Smooth muscle cell (in vitro differentiated cells): ENCODE measurements around the gene MYOZ2. TPM values are rescaled to one million over a fixed set of nuclear protein-coding genes. Genes with fewer than 3 reads are reported as not detected.

ENCODE experiments used
- DNase-seq: peaks from one replicate; lab custom pipeline; 2025; ENCODE audit not compliant: unreplicated experiment; lab: John Stamatoyannopoulos, UW
- H2AFZ ChIP-seq: fragments of 200-600 bp; sonication (generic); 2 replicates; pipeline ENCODE4 v1.6.0; 2016; ENCODE audit warnings: antibody characterized with exemption, low read depth, mild to moderate bottlenecking
- H3F3A ChIP-seq: fragments of 200-600 bp; sonication (generic); 2 replicates; pipeline ENCODE4 v1.6.0; 2017; ENCODE audit warnings: antibody characterized with exemption, low read depth
- H3K27ac ChIP-seq: fragments of 200-600 bp; sonication (generic); 2 replicates; pipeline ENCODE4 v1.5.1; 2016; ENCODE audit warnings: low read depth, mild to moderate bottlenecking
- H3K27me3 ChIP-seq: fragments of 200-600 bp; sonication (generic); 2 replicates; pipeline ENCODE4 v1.6.1; 2016; ENCODE audit warnings: low read depth, mild to moderate bottlenecking
- H3K36me3 ChIP-seq: fragments of 200-600 bp; sonication (generic); 2 replicates; pipeline ENCODE4 v1.5.1; 2016; ENCODE audit warnings: low read depth
- H3K4me1 ChIP-seq: fragments of 200-600 bp; sonication (generic); 2 replicates; pipeline ENCODE4 v1.5.1; 2016; ENCODE audit warnings: low read depth
- H3K4me2 ChIP-seq: fragments of 200-600 bp; sonication (generic); 2 replicates; pipeline ENCODE4 v1.6.0; 2016; ENCODE audit warnings: mild to moderate bottlenecking
- H3K4me3 ChIP-seq: fragments of 200-600 bp; sonication (generic); 2 replicates; pipeline ENCODE4 v1.5.1; 2016; ENCODE audit warnings: mild to moderate bottlenecking
- H3K79me2 ChIP-seq: fragments of 200-600 bp; sonication (generic); 2 replicates; pipeline ENCODE4 v1.6.0; 2016; ENCODE audit warnings: low read depth, mild to moderate bottlenecking
- H3K9ac ChIP-seq: fragments of 200-600 bp; sonication (generic); 2 replicates; pipeline ENCODE4 v1.6.0; 2016; ENCODE audit warnings: low read depth
- H3K9me3 ChIP-seq: fragments of 200-600 bp; sonication (generic); replicated peaks from 2 replicates; pipeline ENCODE4 v1.5.1; 2016; ENCODE audit warnings: low read depth
- H4K20me1 ChIP-seq: fragments of 200-600 bp; sonication (generic); 2 replicates; pipeline ENCODE4 v1.6.0; 2016; ENCODE audit warnings: low read depth
- WGBS: methylation state at CpG from one replicate; pipeline ENCODE4 v1.1.7; 2016; ENCODE audit warnings: low lambda C conversion rate; 5-methylcytosine and 5-hydroxymethylcytosine counted together
- polyA plus RNA-seq: library from polyadenylated mRNA; unstranded; fragments of >200 nt; fragmentation: Nextera tagmentation; extraction: Ambion mirVana; gene quantifications from 2 replicates; pipeline ENCODE4 v1.2.1, GENCODE V29; 2016
- total RNA-seq: library from RNA; depleted of rRNA; stranded (reverse); fragments of >200 nt; gene quantifications from 2 replicates; pipeline ENCODE4 v1.2.3, GENCODE V29; 2014
- TF ChIP-seq, protein P1 (sequence below): fragments of 200-600 bp; sonication (generic); IDR thresholded peaks from 2 replicates; pipeline ENCODE4 v1.5.1; 2017; ENCODE audit warnings: borderline replicate concordance, mild to moderate bottlenecking, antibody characterized with exemption; ENCODE audit not compliant: insufficient read depth, poor library complexity, severe bottlenecking

Gene MYOZ2
- total and polyA plus RNA-seq, 2 experiments from 2014 or later, result not detected

DNA sequence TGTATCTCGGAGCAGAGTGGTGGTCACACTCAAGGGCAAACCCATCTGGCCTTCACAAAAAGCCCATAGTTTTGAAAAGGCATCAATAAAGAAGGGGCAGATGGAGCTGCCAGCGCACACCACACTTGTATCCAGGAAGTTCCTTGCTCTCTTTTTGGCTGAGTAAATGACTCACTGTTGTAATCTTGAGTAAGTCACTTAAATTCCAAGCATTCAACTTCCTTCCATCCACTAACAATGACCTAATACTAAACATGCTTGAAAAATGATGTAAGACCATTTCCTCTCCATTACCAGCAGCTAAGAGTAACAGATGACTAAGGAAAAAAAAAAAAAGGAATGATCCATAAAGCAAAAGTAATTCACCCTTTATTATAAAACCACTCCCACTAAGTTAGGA is 32.4 kb upstream of the MYOZ2 start:
- no peaks in the 10 kb centered on the region for H4K20me1 ChIP-seq
- H3K4me3 ChIP-seq, result no peak overlapping the region
- no peak for DNase-seq
- no peaks in the 10 kb centered on the region for H3K36me3 ChIP-seq
- TF ChIP-seq, protein P1, sequence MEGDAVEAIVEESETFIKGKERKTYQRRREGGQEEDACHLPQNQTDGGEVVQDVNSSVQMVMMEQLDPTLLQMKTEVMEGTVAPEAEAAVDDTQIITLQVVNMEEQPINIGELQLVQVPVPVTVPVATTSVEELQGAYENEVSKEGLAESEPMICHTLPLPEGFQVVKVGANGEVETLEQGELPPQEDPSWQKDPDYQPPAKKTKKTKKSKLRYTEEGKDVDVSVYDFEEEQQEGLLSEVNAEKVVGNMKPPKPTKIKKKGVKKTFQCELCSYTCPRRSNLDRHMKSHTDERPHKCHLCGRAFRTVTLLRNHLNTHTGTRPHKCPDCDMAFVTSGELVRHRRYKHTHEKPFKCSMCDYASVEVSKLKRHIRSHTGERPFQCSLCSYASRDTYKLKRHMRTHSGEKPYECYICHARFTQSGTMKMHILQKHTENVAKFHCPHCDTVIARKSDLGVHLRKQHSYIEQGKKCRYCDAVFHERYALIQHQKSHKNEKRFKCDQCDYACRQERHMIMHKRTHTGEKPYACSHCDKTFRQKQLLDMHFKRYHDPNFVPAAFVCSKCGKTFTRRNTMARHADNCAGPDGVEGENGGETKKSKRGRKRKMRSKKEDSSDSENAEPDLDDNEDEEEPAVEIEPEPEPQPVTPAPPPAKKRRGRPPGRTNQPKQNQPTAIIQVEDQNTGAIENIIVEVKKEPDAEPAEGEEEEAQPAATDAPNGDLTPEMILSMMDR, result no peak
- H3F3A ChIP-seq, result no peaks in the 10 kb centered on the region
- 11% methylated on average over 2 of the region's 2 CpGs for WGBS
- no peaks in the 10 kb centered on the region for H3K79me2 ChIP-seq
- peak overlapping the region; percentile 23 for H3K4me2 ChIP-seq
- H3K9me3 ChIP-seq, result no peaks in the 10 kb centered on the region
- H2AFZ ChIP-seq, result no peak overlapping the region
- peaks cover 3% of the 10 kb centered on the region for H3K4me1 ChIP-seq
- peak overlapping the region; percentile 87 for H3K27ac ChIP-seq
- no peaks in the 10 kb centered on the region for H3K27me3 ChIP-seq
- peak overlapping the region; percentile 55 for H3K9ac ChIP-seq

DNA sequence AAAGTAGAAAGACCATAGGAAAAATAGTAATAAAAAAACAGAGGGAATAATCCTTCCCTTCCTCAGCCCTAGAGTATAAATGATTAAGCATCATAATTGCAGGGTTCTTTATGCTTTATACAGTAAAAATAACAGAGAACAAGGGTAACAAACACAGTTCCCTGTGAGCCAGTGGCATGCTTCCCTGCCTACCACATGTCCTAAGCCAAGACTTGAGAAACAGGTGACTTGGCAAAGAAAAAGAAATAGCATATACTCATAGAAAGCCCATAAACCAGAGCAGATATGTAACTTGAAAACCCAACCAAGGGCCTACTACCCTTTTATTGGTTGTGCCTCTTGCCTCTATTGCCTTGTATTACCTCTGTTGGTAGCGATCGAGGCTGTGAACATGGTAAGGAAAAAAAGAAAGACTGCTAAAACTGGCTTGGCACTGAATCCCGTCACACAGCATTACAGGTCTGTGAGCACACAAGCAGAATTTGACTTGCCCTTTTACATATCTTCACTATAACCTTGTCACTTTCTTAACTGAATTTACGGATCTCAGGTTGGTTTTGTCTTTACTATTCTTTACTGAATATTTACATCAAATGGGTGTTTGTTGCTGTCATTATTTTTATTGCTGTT is 30.9 kb upstream of the MYOZ2 start:
- H4K20me1 ChIP-seq, result no peaks in the 10 kb centered on the region
- H3F3A ChIP-seq, result no peaks in the 10 kb centered on the region
- H3K27me3 ChIP-seq, result no peaks in the 10 kb centered on the region
- peak overlapping the region; percentile 9 for H2AFZ ChIP-seq
- H3K4me1 ChIP-seq, result peaks cover 3% of the 10 kb centered on the region
- no peaks in the 10 kb centered on the region for H3K9me3 ChIP-seq
- no peak overlapping the region for H3K4me2 ChIP-seq
- no peak overlapping the region for H3K4me3 ChIP-seq
- TF ChIP-seq, protein P1, result no peak
- H3K36me3 ChIP-seq, result no peaks in the 10 kb centered on the region
- no peak overlapping the region for H3K9ac ChIP-seq
- no peak overlapping the region for H3K27ac ChIP-seq
- WGBS, result 81% methylated on average over 4 of the region's 4 CpGs
- DNase-seq, result no peak
- no peaks in the 10 kb centered on the region for H3K79me2 ChIP-seq

DNA sequence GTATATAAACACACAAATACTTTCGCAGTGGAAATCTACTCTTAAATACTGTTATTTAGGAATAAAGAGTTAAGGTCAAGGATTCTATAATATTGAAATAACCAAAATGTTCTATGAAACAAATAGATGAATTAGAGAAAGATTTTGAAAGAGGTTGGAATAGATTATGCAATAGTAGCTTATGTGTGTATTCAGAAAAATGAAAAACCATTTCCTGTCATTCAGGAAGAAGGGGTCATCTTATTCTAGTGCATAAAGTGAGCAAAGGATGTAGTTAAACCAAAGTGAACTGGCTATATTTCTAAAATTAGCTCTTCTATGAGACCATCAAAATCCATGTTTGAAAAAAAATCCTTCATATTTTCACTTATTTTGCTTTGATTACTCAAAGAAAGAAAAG is 30.0 kb upstream of the MYOZ2 start:
- 95% methylated on average over 1 of the region's 1 CpG for WGBS
- Histone ChIP-seq H3K36me3 (no peaks in the 10 kb centered on the region), H3K27me3 (no peaks in the 10 kb centered on the region), H2AFZ (no peak overlapping the region), H3K4me3 (no peak overlapping the region), H3K4me2 (no peak overlapping the region), H3K9ac (no peak overlapping the region), H3F3A (no peaks in the 10 kb centered on the region), H3K79me2 (no peaks in the 10 kb centered on the region), H4K20me1 (no peaks in the 10 kb centered on the region), H3K9me3 (no peaks in the 10 kb centered on the region), H3K27ac (no peak overlapping the region), H3K4me1 (peaks cover 3% of the 10 kb centered on the region)
- TF ChIP-seq, protein P1, result no peak
- DNase-seq, result no peak
